GM18526 (cell line): ENCODE measurements around the gene DERA.

ENCODE experiments used
- POLR2A ChIP-seq: IDR thresholded peaks from 3 replicates; pipeline ENCODE4 v1.6.1; 2011; ENCODE audit not compliant: insufficient read length; ENCODE audit errors: extremely low read depth

DERA gene

GRCh38 chr12:15892645-15893259, 18.4 kb upstream of the DERA start:
- TF ChIP-seq POLR2A = no peak

GRCh38 chr12:15893260-15893659, 17.9 kb upstream of the DERA start:
- TF ChIP-seq POLR2A = no peak

- TF ChIP-seq POLR2A = no peak
Observed at GRCh38 chr12:15896867-15897266, 14.3 kb upstream of the DERA start.

GRCh38 chr12:15897433-15897832, 13.7 kb upstream of the DERA start:
- no peak for TF ChIP-seq POLR2A

- TF ChIP-seq POLR2A = no peak
Observed at GRCh38 chr12:15899282-15899870, 11.8 kb upstream of the DERA start.

- TF ChIP-seq POLR2A = no peak
Observed at GRCh38 chr12:15904378-15904920, 6.7 kb upstream of the DERA start.

GRCh38 chr12:15910468-15910863, 666 bp upstream of the DERA start:
- no peak for TF ChIP-seq POLR2A

- TF ChIP-seq POLR2A = no peak
Observed at GRCh38 chr12:15918066-15918465, 6.9 kb downstream of the DERA start.

GRCh38 chr12:15919418-15919817, 8.3 kb downstream of the DERA start:
- TF ChIP-seq POLR2A = no peak

- no peak for TF ChIP-seq POLR2A
Observed at GRCh38 chr12:15924956-15925355, 13.8 kb downstream of the DERA start.

- no peak for TF ChIP-seq POLR2A
Observed at GRCh38 chr12:15928346-15928745, 17.2 kb downstream of the DERA start.

GRCh38 chr12:15928870-15929571, 17.9 kb downstream of the DERA start:
- no peak for TF ChIP-seq POLR2A

GRCh38 chr12:15931590-15932053, 20.5 kb downstream of the DERA start:
- no peak for TF ChIP-seq POLR2A

GRCh38 chr12:15932327-15932726, 21.2 kb downstream of the DERA start:
- TF ChIP-seq POLR2A = no peak

- no peak for TF ChIP-seq POLR2A
Observed at GRCh38 chr12:15932971-15933370, 21.8 kb downstream of the DERA start.

GRCh38 chr12:15933751-15934150, 22.6 kb downstream of the DERA start:
- TF ChIP-seq POLR2A = no peak
